Measurements from ENCODE around the gene HOXB6. TPM values are rescaled to one million over a fixed set of nuclear protein-coding genes. Genes with fewer than 3 reads are reported as not detected.

Gene HOXB6
- polyA plus RNA-seq, 1 experiment: not detected

DNA sequence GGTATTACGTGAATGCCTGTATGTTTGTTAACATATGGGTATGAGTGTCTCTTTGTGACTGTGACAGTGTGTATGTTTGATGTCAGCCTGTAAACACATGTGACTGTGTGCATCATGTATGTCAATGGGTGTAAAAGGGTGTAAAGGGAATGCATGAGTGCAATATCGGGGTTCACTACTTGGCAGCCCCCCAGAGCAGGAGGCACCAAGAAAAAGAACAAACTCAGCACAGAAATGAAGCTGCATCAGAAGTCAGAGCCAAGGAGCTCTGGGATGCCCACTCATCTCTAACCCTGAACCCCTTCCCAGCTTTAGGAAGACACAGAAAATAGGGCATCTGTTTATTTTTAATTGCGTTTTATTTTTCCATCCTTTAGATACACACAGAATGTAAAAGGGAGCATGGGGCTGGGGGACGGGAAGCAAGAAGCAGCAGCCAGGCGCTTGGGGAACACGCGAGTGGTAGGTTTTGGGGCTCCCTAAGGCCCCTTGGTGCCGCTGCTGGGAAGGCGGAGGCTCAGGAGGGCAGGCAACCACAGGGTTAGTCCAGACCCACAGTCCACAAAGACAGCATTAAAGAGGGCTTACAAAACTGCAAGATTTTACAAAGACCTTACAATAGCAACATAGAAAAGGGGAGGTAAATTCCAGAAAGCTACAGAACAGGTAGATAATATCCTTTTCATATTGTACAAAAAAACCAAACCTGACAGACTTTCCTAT, 2.3 kb upstream of the HOXB6 start:
- no peaks in the 10 kb centered on the region for H3K36me3 ChIP-seq (ENCODE audit: control insufficient read depth, insufficient read depth, low read length)
- H3K4me3 ChIP-seq (ENCODE audit: low read depth, low read length): no peak overlapping the region
- no peak for DNase-seq (ENCODE audit: low read depth)
- H3K27me3 ChIP-seq (ENCODE audit: control insufficient read depth, insufficient read depth, low read length): peaks cover 91% of the 10 kb centered on the region
- ChIA-PET CTCF (interaction anchor here (0.7 to 4.7 kb wide), 5 partner anchors 11 to 272 kb away, joined by 3 to 27 read pairs (median 5); no protein-coding TSS in a partner anchor), POLR2A (no interaction called here)
- TF ChIP-seq, protein P1, sequence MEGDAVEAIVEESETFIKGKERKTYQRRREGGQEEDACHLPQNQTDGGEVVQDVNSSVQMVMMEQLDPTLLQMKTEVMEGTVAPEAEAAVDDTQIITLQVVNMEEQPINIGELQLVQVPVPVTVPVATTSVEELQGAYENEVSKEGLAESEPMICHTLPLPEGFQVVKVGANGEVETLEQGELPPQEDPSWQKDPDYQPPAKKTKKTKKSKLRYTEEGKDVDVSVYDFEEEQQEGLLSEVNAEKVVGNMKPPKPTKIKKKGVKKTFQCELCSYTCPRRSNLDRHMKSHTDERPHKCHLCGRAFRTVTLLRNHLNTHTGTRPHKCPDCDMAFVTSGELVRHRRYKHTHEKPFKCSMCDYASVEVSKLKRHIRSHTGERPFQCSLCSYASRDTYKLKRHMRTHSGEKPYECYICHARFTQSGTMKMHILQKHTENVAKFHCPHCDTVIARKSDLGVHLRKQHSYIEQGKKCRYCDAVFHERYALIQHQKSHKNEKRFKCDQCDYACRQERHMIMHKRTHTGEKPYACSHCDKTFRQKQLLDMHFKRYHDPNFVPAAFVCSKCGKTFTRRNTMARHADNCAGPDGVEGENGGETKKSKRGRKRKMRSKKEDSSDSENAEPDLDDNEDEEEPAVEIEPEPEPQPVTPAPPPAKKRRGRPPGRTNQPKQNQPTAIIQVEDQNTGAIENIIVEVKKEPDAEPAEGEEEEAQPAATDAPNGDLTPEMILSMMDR (IDR thresholded peaks at IDR 0.05; ENCODE audit: insufficient read depth, low read depth, low read length): no peak

DNA sequence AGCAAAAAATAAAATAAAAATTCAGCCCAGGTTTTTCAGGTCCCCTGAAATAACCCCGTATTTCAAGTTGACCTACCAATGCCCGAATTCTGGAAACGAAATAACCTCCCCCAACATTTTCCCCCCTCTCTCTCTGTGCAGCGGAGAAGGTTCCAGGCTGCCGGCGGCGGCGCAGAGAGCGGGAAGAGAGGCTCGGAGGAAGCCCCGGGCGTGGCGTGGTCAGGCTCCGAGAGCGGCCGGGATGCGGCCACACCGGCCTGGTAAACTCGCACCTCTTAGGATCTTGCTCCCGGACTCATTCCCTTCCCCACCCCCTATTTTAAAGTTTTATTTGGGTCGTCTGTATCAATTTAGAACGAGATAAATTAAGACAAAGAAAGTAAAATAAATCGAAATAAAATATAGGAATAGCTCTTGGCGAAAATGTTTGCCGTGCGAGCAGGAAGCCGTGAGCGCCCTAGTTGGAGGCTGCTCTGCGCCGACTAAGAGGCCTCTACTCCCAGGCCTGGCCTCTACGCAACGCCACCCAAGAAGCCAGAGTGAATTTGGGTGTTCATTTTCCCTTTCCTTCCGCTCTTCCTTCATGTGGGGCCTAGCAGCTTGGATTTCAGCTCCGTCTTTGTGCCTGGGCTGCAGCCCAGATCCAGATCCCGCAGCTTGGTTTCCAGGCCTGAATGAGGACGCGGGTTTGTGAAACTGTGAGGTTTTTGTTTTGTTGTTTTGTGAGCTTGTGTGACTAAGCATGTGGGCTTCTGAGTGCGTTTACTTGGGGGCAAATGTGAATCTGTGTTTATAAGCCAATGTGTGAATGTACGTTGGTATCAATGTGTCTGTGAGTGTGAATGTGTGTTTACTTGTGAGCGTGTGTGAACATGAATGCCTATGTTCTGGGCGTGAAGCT, 1.5 kb upstream of the HOXB6 start:
- H3K36me3 ChIP-seq (ENCODE audit: control insufficient read depth, insufficient read depth, low read length): no peaks in the 10 kb centered on the region
- TF ChIP-seq, protein P1 (IDR thresholded peaks at IDR 0.05; ENCODE audit: insufficient read depth, low read depth, low read length): no peak
- H3K27me3 ChIP-seq (ENCODE audit: control insufficient read depth, insufficient read depth, low read length): peaks cover 92% of the 10 kb centered on the region
- no peak overlapping the region for H3K4me3 ChIP-seq (ENCODE audit: low read depth, low read length)
- ChIA-PET POLR2A (no interaction called here), CTCF (interaction anchor here (0.8 to 4.7 kb wide), 6 partner anchors 11 to 271 kb away, joined by 3 to 27 read pairs (median 4); no protein-coding TSS in a partner anchor)
- no peak for DNase-seq (ENCODE audit: low read depth)

DNA sequence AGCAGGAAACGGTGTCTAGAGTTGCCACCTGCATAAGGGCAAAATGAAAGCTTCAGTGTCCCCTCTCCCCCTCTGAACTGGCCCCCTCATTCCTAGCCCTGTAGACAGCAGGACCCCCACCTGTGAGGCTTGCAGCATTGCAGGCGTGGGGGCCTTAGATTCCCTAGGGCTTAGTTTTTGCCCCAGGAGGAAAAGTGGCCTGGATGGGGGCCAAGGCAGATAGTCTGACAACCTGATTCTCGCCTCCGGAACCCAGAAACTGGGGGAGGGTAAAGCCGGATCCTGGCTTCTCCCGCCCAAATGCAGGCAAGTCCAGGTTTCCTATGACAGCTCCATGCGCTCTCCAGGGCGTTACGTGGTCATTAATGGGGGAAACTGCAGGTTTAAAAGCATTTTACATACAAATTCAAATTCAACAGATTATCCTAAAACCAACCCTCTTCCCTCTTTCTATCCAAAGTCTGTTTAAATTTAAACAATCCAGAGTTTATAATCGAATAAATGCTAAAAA, 678 bp upstream of the HOXB6 start:
- CTCF ChIA-PET: interaction anchor here (0.8 to 4.7 kb wide), 4 partner anchors 10 to 254 kb away, joined by 3 to 27 read pairs (median 4); no protein-coding TSS in a partner anchor
- H3K27me3 ChIP-seq (ENCODE audit: control insufficient read depth, insufficient read depth, low read length): peaks cover 92% of the 10 kb centered on the region

DNA sequence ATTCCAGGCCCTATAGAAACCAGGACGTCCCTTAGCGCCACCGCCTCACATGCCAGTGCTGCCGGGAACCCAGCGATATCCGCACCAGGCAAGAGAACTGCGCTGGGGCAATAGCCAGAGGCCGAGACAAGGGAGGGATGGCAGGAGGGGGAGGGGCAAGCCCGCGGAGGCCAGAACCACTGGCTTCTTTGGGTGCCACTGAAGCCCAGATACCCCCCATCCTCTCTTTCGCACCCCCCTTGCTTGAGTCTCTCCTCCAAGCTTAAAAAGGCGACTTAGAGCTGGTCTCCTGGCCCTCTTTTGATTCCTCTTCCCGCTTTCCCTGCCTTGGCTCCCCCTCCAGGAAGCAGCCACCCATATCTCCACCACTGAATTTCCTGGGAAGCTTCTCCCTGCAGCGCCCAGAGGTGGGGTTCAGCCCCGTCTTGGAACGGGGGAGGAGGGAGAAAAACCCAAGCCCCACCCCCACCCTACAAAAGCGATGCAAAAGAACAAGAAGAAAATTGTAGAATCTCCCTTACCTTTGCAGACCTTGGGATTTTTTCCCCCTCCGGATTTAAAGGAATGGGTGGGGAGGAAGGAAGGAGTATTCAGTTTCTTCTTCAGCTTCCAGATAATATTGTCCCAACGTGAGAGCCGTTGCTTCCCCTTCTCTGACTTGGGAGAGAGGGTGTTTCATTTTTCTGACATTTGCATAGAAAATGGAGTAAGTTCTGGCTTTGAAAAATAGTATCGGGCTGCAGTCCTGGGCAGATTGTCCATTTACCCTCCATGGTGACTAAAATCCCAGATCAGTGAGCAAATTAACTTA, 622 bp downstream of the HOXB6 start:
- TF ChIP-seq, protein P1 (IDR thresholded peaks at IDR 0.05; ENCODE audit: insufficient read depth, low read depth, low read length): no peak
- Histone ChIP-seq H3K27me3 (ENCODE audit: control insufficient read depth, insufficient read depth, low read length) (peaks cover 92% of the 10 kb centered on the region), H3K4me3 (ENCODE audit: low read depth, low read length) (no peak overlapping the region), H3K36me3 (ENCODE audit: control insufficient read depth, insufficient read depth, low read length) (no peaks in the 10 kb centered on the region)
- POLR2A ChIA-PET: no interaction called here
- no peak for DNase-seq (ENCODE audit: low read depth)
- CTCF ChIA-PET: interaction anchor here (0.6 to 0.9 kb wide), 6 partner anchors 9 to 600 kb away, joined by 3 to 5 read pairs (median 3); no protein-coding TSS in a partner anchor

More for the DNA sequence above, 678 bp upstream of the HOXB6 start:
- Histone ChIP-seq H3K36me3 (ENCODE audit: control insufficient read depth, insufficient read depth, low read length) (no peaks in the 10 kb centered on the region), H3K4me3 (ENCODE audit: low read depth, low read length) (no peak overlapping the region)
- DNase-seq (ENCODE audit: low read depth): no peak
- TF ChIP-seq, protein P1 (IDR thresholded peaks at IDR 0.05; ENCODE audit: insufficient read depth, low read depth, low read length): no peak
- POLR2A ChIA-PET: no interaction called here

Measured in BJ (cell line).